ENCODE data around the gene FAM50B.

DNA sequence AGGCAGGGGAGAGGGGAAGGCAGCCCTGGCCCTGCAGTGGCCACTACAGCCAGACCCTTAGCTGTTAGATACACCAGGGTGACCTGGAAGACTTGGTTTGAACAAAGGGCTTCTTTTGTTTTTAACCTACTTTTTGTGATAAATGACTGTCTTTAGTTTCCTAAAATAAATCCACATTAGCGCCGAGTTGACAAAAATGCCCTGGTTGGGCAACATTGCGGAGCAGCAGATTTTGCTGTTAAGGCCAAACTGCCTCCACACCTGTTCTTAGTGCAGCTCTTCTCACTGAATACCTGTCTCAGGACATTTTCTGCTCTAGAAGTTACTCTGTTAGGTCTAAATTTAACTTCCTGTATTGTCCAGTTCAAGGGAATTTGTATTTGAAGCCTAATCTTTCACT lies 42.7 kb downstream of the FAM50B start:
- TF ChIP-seq, protein P1, sequence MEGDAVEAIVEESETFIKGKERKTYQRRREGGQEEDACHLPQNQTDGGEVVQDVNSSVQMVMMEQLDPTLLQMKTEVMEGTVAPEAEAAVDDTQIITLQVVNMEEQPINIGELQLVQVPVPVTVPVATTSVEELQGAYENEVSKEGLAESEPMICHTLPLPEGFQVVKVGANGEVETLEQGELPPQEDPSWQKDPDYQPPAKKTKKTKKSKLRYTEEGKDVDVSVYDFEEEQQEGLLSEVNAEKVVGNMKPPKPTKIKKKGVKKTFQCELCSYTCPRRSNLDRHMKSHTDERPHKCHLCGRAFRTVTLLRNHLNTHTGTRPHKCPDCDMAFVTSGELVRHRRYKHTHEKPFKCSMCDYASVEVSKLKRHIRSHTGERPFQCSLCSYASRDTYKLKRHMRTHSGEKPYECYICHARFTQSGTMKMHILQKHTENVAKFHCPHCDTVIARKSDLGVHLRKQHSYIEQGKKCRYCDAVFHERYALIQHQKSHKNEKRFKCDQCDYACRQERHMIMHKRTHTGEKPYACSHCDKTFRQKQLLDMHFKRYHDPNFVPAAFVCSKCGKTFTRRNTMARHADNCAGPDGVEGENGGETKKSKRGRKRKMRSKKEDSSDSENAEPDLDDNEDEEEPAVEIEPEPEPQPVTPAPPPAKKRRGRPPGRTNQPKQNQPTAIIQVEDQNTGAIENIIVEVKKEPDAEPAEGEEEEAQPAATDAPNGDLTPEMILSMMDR (IDR thresholded peaks at IDR 0.05): no peak
- TF ChIP-seq POLR2A (IDR thresholded peaks at IDR 0.05): no peak
